Lung microvascular endothelial cell (primary cell): ENCODE results near the gene RABGGTB. TPM values are rescaled to one million over a fixed set of nuclear protein-coding genes. Genes with fewer than 3 reads are reported as not detected.
"Not testable (repeated sequence)": the region's sequence is repeated elsewhere in the genome, so short reads cannot be mapped to it uniquely, and the experiment has no call there.

Experiments
- DNase-seq, 2 donors: peaks; one replicate each; pipeline versions ENCODE4 v3.0.0 to v3.0.0-alpha.2; 2010; ENCODE audit warnings: low read depth in 2 of 2
- total RNA-seq: library from RNA; depleted of rRNA; stranded (reverse); fragments of >200 nt; gene quantifications from 2 replicates; pipeline ENCODE4 v1.2.1, GENCODE V29; 2014

Gene RABGGTB
- total RNA-seq, 1 donor from 2014 or later: 44.8 TPM

GRCh38 chr1:75795703-75796193 lies 9.7 kb downstream of the RABGGTB start:
- DNase-seq: no peak

GRCh38 chr1:75796376-75797272 lies 10.6 kb downstream of the RABGGTB start, which contains the start of gene MSH4:
TSS of gene MSH4 (plus strand) at chr1:75796882. CDS start at chr1:75796986, 104 bp downstream.
- no peak for DNase-seq

- DNase-seq: no peak
Observed at GRCh38 chr1:75797273-75797588, 11.2 kb downstream of the RABGGTB start.

- no peak for DNase-seq
Observed at GRCh38 chr1:75797606-75798216, 11.7 kb downstream of the RABGGTB start.

DNA sequence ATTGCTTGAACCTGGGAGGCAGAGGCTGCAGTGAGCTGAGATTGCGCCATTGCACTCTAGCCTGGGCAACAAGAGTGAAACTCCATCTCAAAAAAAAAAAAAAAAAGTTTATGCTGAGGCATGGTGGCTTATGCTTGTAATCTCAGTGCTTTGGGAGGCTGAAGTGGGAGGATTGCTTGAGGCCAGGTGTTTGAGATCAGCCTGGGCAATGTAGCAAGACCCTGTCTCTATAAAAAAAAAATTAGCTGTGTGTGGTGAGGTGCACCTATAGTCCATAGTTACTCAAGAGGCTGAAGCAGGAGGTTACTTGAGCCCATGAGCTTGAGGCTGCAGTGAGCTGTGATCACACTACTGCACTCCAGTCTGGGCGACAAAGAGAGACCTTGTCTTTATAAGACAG lies 15.4 kb downstream of the RABGGTB start:
- DNase-seq: not testable (repeated sequence)

DNA sequence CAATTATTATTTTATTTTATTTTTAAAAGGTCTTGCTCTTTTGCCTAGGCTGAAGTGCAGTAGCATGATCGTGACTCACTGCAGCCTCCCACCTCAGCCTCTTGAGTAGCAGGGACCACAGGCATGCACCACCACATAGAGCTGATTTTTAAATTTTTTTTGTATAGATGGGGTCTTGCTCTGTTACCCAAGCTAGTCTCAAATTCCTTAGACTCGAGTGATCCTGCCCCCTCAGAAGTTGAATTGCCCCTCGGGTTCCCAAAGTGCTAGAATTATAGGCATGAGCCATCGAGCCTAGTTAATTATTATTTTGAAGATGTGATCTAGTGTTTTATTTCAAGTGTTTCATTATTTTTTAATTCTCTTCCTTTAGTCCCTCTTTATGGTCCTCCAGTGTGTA lies 22.9 kb downstream of the RABGGTB start:
- DNase-seq: no peak

DNA sequence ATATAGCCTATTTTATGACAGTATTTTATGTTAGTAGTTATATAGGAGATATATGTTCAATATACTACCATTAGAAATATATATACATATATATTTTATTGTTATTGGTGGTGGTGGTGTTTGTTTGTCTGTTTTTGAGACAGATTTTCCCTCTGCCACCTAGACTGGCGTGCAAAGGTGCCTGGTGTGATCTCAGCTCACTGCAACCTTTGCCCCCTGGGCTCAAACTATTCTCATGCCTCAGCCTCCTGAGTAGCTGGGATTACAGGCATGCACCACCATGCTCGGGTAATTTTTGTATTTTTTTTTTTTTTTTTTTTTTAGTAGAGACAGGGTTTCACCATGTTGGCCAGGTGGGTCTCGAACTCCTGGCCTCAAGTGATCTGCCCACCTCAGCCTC lies 24.1 kb downstream of the RABGGTB start:
- not testable (repeated sequence) for DNase-seq

- DNase-seq: peak; percentile 30 to 57
Observed at GRCh38 chr1:75811211-75811981, 25.3 kb downstream of the RABGGTB start.

GRCh38 chr1:75812065-75812464 lies 26.0 kb downstream of the RABGGTB start:
- peak; percentile 15 to 32 for DNase-seq

GRCh38 chr1:75823596-75823995 lies 37.5 kb downstream of the RABGGTB start:
- not testable (repeated sequence) for DNase-seq

- no peak for DNase-seq
Observed at GRCh38 chr1:75836528-75837100, 50.6 kb downstream of the RABGGTB start.

DNA sequence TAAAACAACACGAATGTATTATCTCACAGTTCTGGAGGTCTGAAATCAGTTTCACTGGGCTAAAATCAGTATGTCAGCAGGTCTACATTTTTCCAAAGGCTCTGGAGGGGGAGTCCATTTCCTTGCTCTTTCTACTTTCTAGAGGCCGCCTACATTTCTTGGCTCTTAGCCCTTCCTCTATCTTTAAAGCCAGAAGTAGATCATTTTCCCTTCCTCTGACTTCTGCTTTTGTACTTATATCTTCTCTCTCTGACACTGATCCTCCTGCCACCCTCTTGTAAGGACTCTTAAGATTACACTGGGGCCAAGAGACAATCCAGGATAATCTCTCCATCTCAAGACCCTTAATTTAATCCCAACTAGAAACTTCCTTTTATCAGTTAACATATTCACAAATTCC lies 52.0 kb downstream of the RABGGTB start:
- DNase-seq: no peak

GRCh38 chr1:75841421-75841820 lies 55.4 kb downstream of the RABGGTB start:
- no peak for DNase-seq

Other genes with a start within 250 kb of the RABGGTB start
- 0.99 and 2.2 TPM in 2 replicates for gene SLC44A5, start 175.1 kb upstream of the RABGGTB start, total RNA-seq
- 25.9 and 34.7 TPM in 2 replicates for gene ACADM, start 61.5 kb upstream of the RABGGTB start, total RNA-seq
- 0.22 and 0.40 TPM in 2 replicates for gene MSH4, start 10.6 kb downstream of the RABGGTB start, total RNA-seq
- not detected in 2 replicates for gene ASB17, start 146.1 kb downstream of the RABGGTB start, total RNA-seq